GM12892 (cell line): ENCODE measurements around the gene CDKL5.

Source experiments
- POLR2A ChIP-seq: IDR thresholded peaks from 2 replicates; pipeline ENCODE4 v1.6.1; 2011; ENCODE audit warnings: low read depth, low read length, control low read depth
- POLR2AphosphoS5 ChIP-seq: IDR thresholded peaks from 2 replicates; pipeline ENCODE4 v1.6.1; 2011; ENCODE audit warnings: low read depth, low read length, control low read depth
- TAF1 ChIP-seq: IDR thresholded peaks from 2 replicates; pipeline ENCODE4 v1.6.1; 2011; ENCODE audit warnings: low read depth, mild to moderate bottlenecking, control low read depth, low read length, borderline replicate concordance

DNA sequence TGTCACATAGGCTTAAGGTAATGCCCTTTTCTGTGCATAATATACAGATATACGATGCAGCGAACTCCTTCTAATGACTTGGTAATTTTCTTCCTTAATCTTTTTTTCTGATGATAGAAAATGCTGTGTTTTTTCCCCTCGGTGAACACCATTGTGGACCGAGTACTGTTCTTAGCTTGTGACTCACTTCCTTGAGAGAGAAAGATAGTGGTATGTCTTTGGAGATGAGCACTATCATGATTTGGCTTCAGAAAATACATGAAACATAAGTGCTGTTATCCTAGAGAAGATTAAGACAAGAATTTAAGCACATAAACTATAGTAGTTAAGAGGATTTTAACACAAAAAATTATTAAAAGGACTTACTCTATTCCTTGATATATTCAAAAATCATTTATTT is 182.6 kb downstream of the CDKL5 start:
- no peak for TF ChIP-seq POLR2A
- no peak for TF ChIP-seq TAF1
- no peak for TF ChIP-seq POLR2AphosphoS5
